ENCODE measurements around the gene ELMO1.

The ELMO1 gene

DNA sequence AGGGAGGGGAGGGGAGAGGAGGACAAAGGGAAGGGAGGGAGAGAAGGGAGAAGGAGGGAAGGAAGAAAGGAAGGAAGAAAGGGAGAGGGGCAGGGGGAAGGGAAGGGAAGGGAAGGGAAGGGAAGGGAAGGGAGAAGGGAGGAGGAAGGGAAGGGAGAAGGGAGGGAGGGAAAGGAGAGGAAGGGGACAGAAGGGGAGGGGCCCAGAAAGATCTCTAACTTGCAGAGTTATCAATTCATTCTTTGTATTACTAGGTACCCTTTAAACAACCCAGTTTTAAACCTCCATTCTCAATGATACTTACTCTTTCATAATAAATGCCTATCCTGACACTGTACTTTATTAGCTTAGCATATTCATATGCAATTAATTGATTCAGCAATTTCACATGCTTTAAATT, 192.0 kb downstream of the ELMO1 start:
- DNase-seq: no peak

DNA sequence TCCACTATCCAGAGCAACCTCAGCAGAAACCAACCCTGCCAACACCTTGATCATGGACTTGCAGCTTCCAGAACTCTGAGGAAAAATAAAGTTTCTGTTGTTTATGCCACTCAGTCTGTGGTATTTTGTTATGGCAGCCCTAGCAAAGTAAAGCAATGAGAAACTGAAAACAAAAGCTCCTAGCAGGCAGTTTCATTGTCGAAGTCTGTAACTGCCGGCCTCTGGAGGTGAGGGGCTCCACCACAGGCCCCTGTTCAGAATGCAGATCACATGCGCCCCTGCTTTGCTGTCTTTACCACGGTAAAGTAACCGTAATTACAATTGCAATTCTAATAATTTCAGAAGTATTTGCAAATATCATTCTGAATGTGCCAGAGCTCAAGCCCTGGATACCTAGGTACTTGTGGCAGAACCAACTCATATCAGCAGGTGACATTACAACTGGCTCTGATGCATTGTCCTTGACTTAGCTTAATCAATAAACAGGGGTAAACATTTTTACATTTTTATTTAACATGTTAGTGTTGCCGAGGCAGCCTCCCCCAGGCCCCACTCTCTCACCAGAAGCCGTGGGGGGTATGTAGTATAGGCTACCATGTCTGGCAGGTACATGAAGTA, 193.2 kb downstream of the ELMO1 start:
- DNase-seq: no peak

DNA sequence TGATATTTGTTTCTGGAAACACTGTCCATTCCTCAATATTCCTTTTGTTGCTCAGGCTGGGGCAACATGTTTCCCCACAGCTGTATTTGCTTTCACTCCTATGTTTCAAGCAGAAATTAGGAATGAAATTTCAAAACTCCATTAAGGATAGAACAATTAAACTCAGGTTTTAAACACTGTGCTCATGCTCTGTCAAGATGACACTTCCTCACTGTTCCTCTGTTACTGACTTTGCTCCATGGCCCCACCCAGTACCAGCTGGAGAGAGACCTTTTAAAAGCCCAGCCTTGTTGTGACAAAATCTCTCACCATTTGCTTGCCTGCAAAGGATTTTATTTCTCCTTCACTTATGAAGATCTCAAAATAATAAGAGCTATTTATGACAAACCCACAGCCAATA, 197.4 kb downstream of the ELMO1 start:
- DNase-seq: no peak

DNA sequence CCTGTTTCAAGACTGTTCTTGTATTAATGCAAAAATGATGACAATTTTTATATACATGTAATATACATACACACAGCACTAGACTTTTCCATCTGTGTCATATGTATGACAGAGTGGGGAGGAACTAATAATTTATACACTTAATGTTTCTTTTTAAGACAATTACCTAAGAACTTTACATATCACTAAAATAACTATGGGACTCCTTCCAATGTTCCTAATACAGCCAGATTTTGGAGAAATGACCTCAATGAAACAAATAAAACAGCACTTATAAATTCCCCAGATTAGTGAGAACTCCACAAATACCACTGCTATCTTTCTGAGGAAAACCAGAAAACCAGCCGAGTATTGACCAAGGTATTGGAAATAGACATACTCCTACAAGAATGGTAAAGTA, 199.4 kb downstream of the ELMO1 start:
- DNase-seq: no peak

DNA sequence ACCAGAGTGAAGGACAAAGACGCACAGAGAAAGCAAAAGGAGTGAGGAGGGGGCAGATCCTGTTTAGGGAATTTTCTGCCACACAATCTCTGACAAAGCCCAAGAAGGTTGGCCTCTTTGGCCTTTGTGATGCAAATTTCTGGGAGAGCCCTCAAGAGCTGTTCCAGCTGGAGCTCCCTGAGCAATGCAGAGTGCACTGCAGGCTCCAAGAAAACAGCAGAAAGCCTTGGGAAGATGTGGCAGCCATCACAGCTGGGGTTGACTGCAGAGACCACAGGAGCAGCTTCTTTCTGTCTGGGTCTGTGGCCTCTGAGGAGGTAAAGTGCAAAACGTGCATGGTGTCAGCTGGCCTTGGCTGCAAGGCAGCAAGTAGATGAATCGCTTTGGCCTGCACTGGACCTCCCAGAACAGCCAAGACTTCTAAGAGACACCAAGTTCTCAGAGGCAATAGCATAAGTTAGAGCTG, 200.2 kb downstream of the ELMO1 start:
- no peak for DNase-seq

DNA sequence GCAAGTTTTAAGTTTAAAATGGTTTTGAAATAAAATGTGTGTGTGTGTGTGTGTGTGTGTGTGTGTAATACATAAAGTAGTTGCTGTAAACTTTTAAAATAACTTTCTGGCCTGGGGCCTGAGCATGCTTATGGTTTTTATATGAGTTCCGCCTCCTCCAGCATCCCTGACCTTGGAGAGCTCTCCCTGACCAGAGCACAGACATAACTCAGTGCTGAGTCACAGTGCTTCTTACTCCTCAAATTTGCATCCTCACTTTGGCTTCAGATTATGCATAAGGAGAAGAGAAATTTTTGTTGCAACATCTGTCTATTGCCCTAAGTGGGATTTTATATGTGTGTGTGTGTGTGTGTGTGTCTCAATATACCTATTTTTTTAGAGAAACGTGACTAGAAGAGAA, 200.8 kb downstream of the ELMO1 start:
- DNase-seq: no peak

DNA sequence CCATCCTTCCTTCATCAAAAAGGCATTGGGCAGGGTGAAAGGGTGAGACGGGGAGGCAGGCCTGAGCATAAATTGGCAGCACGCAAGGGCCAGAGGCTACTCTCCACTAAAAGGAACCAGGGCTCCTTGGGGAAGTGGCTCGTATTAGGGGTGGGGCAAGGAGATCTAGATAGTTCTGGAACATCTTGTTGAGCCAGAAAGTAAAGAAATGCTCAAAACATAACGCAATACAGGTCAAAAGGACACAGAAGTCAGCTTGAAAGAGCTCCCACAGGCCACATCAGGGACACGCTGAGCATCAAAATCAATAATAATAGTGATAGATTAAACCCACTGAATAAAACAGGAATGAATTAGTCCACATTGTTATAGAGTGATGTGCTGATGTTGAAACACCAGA, 203.1 kb downstream of the ELMO1 start:
- no peak for DNase-seq

DNA sequence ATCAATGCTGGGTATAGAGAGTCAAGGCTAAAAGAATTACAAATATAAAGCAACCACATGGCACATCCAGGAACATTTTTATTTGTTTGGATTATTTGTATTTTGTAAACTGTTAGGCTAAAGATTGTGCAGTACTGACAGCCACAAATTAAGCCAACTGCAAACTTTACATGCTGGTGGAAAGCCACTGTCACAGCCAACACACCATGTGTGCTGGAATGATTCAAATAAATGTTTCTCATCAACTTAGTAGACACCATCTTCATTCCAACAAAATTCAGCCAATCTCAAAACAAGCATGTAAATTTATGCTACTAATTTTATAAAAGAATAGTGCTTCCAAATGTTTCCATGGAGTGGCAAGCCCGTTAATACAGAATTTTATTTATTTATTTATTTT, 211.8 kb downstream of the ELMO1 start:
- DNase-seq: no peak

DNA sequence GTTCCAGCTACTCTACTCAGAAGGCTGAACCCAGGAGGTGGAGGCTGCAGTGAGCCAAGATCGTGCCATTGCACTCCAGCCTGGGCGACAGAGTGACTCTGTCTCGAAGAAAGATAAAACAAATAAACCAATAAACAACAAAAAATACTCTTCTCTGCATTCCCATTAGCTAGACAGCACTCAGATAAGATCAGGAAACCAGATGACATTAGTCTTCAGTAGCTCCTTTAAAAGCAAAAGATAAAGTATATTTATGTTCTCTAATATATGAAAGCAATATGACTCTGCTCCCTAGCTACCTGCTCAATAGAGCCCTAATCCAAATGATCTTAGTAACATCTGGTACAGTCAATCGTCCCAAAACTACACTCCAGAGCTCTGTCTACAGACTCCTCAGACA, 212.9 kb downstream of the ELMO1 start:
- no peak for DNase-seq

DNA sequence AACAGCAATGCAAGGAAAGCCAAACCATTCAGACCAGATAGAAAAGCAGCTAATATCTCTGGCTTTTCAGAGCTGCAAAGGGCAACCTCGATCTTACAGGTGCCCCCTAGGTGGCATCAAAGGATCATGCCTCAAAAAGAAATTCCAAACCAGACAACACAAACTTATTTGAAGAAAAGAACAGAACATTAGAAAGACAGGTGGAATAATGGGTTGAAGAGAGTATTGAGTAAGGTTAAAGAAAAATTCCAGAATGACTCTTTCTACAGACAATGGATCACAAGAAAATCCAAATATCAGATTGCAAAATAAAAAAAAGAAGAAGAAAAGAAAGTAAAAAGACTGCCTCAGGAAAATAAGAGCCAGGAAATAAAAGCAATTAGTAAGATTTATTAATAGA, 213.7 kb downstream of the ELMO1 start:
- DNase-seq: no peak

DNA sequence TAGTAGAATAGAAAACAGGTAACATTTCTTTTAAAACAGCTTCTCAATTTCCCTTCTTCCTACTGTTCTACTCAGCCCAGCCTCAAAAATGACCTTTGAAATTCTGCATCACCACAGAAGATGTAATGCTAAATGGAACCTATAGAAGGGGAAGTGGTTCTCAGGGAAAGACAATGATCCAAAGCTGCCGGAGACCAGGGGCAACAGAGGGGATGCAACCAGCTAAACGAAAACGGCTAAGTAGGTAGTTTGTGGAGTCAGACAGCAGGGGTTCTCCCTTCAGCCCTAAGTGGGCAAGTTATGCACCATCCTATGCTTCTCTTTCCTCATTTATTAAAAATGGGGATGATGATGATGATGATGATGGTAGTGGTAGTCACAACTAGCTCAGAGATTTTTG, 214.3 kb downstream of the ELMO1 start:
- no peak for DNase-seq

DNA sequence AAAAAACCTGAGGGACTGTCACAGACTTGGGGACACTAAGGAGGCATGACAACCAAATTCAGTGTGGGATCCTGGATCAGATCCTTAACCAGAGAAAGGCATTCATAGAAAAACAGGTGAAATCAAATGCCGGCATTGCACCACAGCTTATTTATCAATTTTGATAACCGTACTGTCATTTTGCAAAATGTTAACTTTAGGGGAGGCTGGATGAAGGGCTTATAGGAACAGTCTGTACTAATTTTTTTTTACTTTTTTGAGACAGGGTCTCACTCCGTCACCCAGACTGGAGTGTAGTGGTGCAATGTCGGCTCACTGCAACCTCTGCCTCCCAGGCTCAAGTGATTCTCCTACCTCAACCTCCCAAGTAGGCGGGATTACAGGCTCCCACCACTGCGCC, 217.1 kb downstream of the ELMO1 start:
- DNase-seq: no peak

DNA sequence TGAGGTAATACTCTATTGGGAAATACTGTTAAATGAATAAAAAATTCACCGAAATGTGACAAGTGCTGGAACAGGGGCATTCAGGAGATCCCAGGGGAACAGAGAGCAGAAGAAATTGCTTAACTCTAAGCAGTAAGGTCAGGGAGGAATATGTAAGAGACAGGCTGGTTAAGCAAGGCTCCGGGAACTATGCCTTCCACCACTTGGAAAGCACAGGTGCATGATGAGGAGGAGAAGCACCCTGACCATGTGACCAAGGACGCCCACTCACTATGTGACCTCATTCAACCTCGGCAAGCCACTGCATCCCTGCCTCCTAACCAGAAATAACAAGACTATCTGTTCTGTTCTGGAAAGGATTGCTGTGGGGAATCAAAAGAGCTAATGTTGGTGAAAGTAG, 218.4 kb downstream of the ELMO1 start:
- no peak for DNase-seq

DNA sequence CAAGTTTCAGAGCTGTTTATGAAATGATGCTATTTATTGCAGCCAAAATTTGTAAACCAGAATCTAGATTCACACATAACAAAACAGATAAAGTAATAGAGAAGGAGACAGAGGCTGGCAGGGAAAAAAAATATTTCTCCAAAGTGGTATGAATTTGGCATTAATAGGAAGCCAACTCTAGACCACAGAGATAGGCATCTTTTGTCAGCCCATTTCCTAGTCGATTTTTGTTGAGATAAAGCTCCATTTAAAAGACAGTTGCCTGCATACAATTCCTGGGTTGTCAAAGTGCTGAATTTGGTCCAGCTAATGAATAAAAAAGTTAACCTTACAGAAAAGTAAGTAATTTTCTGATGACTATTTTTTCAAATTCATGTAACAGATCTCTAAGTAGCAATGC, 219.3 kb downstream of the ELMO1 start:
- DNase-seq: no peak

DNA sequence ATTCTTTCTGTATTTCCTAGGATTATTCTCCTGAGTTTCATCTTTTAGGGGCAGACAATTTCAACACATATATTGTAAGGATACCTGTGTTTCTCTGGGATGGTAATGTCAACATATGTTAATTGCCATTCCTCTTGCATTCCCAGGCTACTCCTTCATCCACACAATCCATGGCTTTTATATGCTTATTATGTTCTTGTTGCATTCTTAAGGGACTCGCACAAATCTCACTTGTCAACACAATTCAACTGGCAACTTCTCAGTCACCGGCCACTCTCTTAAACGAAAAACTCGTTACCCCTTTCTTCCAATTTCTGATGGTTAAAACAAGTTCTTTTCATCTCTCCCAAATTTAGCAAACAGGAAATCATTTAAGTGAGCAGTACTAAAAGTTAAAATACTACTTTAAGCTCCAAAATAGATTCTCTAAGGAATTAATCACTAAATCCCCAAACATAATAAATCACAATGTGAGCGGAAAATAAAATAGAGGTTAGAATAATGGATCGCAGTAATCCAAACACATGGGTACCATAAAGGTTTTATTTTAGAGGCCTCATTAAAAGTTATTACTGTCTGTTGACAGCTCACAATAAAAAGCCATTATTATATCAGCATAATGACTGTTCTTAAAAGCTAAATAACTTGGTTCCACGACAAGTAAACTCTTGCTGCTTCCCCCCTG, 223.2 kb downstream of the ELMO1 start:
- no peak for DNase-seq

DNA sequence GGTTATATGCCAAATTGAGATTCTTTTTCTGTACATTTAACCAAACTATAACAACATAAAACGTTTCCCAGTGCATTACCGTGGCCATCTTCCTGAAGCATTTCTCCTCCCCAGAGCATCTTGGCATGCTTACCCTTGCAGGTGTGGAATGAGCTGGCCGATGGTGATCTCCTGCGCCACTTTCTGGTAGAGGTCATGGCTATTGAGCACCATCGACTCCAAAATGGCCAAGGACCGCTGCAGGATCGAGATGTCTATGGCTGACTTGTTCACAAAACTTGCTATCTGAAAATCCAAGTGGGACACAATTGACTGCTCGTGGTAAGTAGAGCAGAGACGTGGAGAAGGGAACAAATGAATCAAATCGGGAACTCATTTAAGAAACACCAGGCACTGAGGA, 223.9 kb downstream of the ELMO1 start:
- no peak for DNase-seq

DNA sequence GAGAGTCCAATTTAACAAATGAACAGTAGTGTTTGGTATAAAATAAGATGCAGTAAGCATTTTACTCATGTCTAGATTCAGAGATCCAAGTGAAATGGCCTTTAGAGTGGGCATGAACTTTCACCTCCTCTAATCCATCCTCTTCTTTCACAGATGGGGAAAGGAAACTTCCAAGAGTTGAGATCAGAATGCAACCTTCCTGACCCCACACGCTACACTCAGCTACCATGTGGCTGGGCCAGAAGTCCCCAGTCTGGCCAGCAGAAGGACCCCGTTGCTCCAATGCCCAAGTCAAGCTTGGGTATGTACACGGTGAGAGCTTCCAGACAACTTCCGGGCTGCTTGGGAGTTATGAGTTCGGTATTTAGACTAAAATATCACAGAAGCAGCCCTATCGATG, 228.0 kb downstream of the ELMO1 start:
- no peak for DNase-seq

DNA sequence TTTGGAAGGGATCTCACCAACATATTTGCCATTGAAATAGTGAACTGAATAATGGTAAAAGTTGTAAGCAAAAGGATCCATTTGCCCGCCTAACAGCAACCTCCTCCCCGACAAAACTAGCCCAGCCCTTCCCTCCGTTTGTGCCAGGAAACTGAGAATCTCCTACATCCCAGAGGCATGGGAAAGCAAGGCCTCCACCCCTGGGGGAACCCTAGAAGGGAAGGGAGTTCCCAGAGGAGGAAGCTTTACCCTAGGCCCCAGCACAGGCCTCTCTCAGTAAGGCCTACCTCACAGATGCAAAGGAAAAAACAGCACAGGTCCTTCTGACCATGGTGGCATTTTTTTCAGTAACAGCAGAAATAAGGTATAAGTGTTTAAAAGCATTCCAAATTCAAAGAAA, 229.7 kb downstream of the ELMO1 start:
- DNase-seq: no peak

DNA sequence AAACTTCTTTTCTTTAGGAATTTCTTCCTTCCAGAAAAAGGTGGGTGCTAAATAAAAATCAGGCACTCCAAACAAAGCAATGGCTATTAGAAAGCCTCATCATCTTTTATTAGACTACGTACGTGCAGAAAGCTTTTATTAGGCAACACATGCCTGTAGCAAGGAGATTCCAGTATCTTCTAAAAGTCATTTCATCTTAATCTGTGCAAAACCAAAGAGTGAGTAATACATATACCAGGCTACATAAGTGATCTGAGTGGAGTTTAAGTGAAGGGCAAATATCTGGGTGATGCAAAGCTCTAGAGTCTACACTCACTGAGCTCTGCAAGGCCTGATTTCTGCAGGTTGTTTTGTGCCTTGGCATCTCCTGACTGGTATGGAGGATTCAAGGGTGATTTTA, 231.7 kb downstream of the ELMO1 start:
- no peak for DNase-seq

DNA sequence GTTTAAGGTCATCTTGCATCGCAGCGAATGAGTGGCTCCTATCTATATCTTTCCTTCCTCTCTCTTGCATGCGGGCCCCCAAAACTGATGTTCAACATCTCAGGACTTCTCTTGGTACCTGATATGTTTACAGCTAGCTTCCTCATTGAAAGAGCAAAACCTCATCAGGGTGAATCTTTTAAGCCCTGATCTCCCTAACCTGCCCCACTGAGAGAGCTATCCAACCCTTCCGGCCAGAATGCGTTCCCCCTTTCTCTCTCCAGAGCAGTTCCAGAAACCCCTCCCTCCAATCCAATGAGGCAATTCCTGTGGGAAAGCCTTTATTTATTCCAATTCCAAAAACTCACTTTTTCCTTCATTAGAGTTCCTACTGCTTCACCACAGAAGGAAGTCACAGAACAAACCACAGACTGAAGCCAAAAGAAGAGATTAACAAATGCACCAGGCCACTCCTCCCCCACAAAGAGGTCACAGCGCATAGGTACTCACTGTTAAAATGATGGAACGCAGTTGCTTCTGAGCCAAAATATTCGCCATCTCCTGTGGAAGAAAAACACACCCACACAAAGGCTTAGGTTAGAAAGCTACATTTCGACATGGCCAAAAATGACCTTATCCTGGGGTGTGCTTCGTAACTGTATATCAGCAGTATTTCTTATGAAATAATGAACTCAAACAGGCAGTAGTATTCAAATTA, 232.4 kb downstream of the ELMO1 start:
- no peak for DNase-seq

DNA sequence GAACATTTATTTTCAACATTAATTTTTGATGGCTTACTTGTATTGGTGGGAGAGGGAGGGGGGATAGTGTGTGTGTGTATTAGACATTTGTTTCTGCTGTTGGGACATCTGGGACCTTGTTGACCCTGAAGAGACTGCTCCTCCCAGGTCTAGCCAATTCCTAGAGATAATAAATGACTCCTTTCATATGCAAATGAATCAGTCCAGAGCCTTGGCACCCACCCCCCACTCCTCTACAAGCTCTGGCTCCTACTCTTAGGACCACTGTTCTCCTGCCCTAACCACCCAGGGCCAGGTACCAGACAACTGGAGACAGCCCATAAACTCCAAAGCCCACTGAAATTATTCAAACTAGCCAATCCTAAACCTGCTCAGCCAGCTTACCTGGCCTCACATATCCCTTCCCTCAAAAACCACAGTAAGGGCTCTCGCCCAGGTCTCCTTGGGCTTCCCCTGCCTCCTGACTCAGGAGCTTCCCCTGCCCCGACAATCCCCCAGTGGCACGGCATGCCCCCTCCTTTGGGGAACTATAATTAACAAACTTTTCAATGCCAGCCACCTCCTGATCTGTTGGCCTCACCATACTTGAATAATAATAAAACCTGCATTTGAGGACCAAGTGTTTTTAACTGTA, 233.3 kb downstream of the ELMO1 start:
- no peak for DNase-seq

DNA sequence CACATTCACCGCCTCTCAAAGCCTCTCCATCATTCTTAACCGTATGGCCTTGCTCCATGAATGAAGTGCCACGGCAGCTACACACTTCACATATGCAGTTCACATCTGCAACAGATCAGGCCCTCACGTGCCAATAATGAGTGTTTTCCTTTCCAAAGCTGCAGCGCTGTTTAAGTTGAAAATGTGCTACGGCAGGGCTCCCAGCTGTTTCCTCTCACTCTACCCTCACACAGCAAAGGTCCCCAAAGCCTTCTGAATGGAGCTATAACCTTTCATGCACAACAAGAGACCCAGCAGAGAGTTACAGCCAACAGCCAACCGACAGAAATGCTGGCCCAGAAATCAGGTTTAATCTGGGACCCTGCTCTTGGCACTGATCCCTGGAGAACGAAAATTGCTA, 236.1 kb downstream of the ELMO1 start:
- no peak for DNase-seq

DNA sequence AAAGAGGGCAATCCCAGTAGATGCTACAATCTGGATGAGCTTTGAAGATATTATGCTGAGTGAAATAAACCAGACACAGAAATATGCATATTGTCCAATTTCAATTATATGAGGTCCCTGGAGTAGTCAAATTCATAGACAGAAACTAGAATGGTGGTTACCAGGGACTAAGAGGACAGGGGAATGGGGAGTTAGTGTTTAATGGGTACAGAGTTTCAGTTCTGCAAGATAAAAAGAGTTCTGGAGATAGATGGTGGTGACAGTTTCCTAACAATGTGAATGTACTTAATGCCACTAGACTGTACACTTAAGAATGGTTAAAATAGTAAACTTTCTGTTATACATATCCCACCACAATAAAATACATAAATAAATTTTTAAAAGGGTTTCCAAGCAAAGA, 236.6 kb downstream of the ELMO1 start:
- no peak for DNase-seq
